Measurements from ENCODE around the gene MSTN. TPM values are rescaled to one million over a fixed set of nuclear protein-coding genes. Genes with fewer than 3 reads are reported as not detected.
"Not testable (repeated sequence)": the region's sequence is repeated elsewhere in the genome, so short reads cannot be mapped to it uniquely, and the experiment has no call there.

Gene MSTN
- polyA plus RNA-seq, 1 experiment: 0.06 TPM

- peak; percentile 24 for DNase-seq (ENCODE audit: low read depth, low spot score)
- TF ChIP-seq CTCF (IDR thresholded peaks at IDR 0.05; ENCODE audit: low read depth, low read length): no peak
- ChIA-PET CTCF (interaction anchor here (1.0 kb wide), 1 partner anchor 287 kb away, joined by 3 read pairs; the partner anchor contains the start of gene OSGEPL1), POLR2A (no interaction called here)
- H3K27ac ChIP-seq (ENCODE audit: low read depth, low read length): no peak overlapping the region
- H3K27me3 ChIP-seq (ENCODE audit: control insufficient read depth, insufficient read depth, low read length): no peaks in the 10 kb centered on the region
- H3K9me3 ChIP-seq (ENCODE audit: control insufficient read depth, insufficient read depth, low read length): no peaks in the 10 kb centered on the region
- H3K4me3 ChIP-seq (ENCODE audit: low read depth, low read length): no peak overlapping the region
Measured at GRCh38 chr2:190050001-190050400, 12.5 kb downstream of the MSTN start.

GRCh38 chr2:190044866-190045265, 17.7 kb downstream of the MSTN start:
- no peak for TF ChIP-seq CTCF (IDR thresholded peaks at IDR 0.05; ENCODE audit: low read depth, low read length)
- CTCF ChIA-PET: interaction anchor here (1.6 kb wide), 1 partner anchor 247 kb away, joined by 4 read pairs; no protein-coding TSS in a partner anchor

GRCh38 chr2:190043441-190043840, 19.1 kb downstream of the MSTN start:
- no peak for DNase-seq (ENCODE audit: low read depth, low spot score)
- H3K27me3 ChIP-seq (ENCODE audit: control insufficient read depth, insufficient read depth, low read length): no peaks in the 10 kb centered on the region
- no peaks in the 10 kb centered on the region for H3K9me3 ChIP-seq (ENCODE audit: control insufficient read depth, insufficient read depth, low read length)
- TF ChIP-seq CTCF (IDR thresholded peaks at IDR 0.05; ENCODE audit: low read depth, low read length): no peak
- ChIA-PET POLR2A (no interaction called here), CTCF (interaction anchor here (1.6 kb wide), 1 partner anchor 245 kb away, joined by 4 read pairs; no protein-coding TSS in a partner anchor)
- no peak overlapping the region for H3K27ac ChIP-seq (ENCODE audit: low read depth, low read length)
- H3K4me3 ChIP-seq (ENCODE audit: low read depth, low read length): no peak overlapping the region

More at GRCh38 chr2:190044866-190045265, 17.7 kb downstream of the MSTN start:
- POLR2A ChIA-PET: no interaction called here
- H3K27me3 ChIP-seq (ENCODE audit: control insufficient read depth, insufficient read depth, low read length): no peaks in the 10 kb centered on the region
- H3K9me3 ChIP-seq (ENCODE audit: control insufficient read depth, insufficient read depth, low read length): no peaks in the 10 kb centered on the region
- DNase-seq (ENCODE audit: low read depth, low spot score): no peak
- no peak overlapping the region for H3K27ac ChIP-seq (ENCODE audit: low read depth, low read length)
- no peak overlapping the region for H3K4me3 ChIP-seq (ENCODE audit: low read depth, low read length)

GRCh38 chr2:190036071-190036470, 26.5 kb downstream of the MSTN start:
- TF ChIP-seq CTCF (IDR thresholded peaks at IDR 0.05; ENCODE audit: low read depth, low read length): no peak
- CTCF ChIA-PET: interaction anchor here (0.6 to 1.7 kb wide), 3 partner anchors 12 to 237 kb away, joined by 4 to 6 read pairs (median 4); no protein-coding TSS in a partner anchor
- DNase-seq (ENCODE audit: low read depth, low spot score): no peak
- H3K27ac ChIP-seq (ENCODE audit: low read depth, low read length): no peak overlapping the region
- POLR2A ChIA-PET: no interaction called here
- H3K4me3 ChIP-seq (ENCODE audit: low read depth, low read length): no peak overlapping the region
- H3K27me3 ChIP-seq (ENCODE audit: control insufficient read depth, insufficient read depth, low read length): no peaks in the 10 kb centered on the region
- H3K9me3 ChIP-seq (ENCODE audit: control insufficient read depth, insufficient read depth, low read length): no peaks in the 10 kb centered on the region

- H3K27me3 ChIP-seq (ENCODE audit: control insufficient read depth, insufficient read depth, low read length); DNase-seq (ENCODE audit: low read depth, low spot score); H3K4me3 ChIP-seq (ENCODE audit: low read depth, low read length); H3K27ac ChIP-seq (ENCODE audit: low read depth, low read length); H3K9me3 ChIP-seq (ENCODE audit: control insufficient read depth, insufficient read depth, low read length); POLR2A ChIA-PET: not testable (repeated sequence)
- CTCF ChIA-PET: interaction anchor here (1.0 to 1.4 kb wide), 2 partner anchors 10 to 284 kb away, joined by 3 to 12 read pairs; no protein-coding TSS in a partner anchor
Measured at GRCh38 chr2:190034417-190034816, 28.1 kb downstream of the MSTN start.

Data from AG04450 (cell line).